GM21737 (cell line): ENCODE measurements around the gene PDK1.

Experiments
- ATAC-seq: cut with Tn5 transposase; IDR thresholded peaks from one replicate; pipeline ENCODE4 v1.9.1; 2021; ENCODE audit warnings: mild to moderate bottlenecking, moderate library complexity; ENCODE audit not compliant: unreplicated experiment

PDK1 gene

DNA sequence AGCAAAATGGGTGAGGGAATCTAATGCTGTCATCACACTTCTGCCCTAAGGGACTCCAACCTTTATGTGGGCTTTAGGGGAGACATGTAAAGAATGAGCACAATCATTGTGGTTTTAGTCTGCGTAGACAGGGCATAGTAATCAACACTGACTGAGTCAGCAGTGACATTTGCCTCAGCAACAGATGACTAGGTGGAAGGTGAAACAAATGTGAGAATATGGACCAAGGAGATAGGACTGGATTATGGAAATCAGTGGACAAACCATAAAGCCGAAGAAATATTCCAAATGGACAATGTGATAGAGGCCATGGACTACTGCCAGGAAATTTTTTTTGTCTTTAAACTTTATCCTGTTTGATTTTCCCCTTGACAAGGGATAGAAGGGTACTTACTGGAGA lies 83.9 kb downstream of the PDK1 start:
- ATAC-seq, result no peak

DNA sequence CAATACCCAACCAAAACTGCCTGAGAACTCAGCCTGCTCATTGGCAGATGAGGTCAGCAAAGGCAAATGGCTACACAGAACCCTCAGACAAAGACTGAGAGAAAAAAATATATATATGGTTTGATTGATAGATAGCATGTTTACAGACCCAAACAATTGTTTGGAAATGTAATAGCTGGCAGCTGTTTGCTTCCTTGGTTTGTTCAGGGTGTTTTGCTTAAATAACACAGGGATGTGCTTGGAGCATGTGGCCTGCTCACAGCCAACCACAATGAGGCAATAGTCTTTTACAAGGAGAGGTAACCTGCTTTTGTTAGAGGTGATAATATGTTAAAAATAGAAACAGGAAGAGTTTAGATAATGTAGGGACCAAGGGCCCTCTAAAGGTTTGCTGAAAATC lies 84.5 kb downstream of the PDK1 start:
- no peak for ATAC-seq

DNA sequence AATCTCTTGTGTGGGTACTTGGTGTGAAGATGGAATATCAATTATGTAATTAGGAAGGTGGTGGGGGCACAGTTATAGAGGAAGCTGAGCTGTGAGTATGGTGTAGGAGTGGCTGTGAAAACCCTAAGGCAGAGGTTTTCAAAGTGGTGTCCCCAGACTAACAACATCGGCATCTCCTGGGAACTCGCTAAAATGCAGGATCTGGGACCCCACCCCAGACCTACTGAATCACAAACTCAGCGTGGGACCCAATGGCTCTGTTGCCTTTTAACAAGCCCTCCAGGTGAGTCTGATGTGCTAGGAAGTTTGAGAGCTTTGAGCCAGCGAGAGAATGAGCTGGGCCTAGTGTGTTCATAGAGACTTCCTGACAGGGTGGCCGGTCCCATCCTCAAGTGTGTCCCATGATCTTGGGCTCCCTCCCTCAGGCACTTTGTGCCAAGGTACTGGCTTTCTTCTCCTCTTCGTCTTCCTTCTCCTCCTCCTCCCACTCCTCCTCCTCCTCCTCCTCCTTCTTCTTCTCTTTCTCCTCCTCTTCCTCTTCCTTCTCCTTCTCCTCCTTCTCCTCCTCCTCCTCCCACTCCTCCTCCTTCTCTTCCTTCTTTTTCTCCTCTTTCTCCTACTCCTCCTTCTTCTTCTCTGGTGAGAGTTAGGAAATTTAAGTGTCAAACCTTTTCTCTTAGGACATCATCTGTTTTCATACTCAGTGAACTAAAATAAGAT lies 86.6 kb downstream of the PDK1 start:
- ATAC-seq, result no peak

DNA sequence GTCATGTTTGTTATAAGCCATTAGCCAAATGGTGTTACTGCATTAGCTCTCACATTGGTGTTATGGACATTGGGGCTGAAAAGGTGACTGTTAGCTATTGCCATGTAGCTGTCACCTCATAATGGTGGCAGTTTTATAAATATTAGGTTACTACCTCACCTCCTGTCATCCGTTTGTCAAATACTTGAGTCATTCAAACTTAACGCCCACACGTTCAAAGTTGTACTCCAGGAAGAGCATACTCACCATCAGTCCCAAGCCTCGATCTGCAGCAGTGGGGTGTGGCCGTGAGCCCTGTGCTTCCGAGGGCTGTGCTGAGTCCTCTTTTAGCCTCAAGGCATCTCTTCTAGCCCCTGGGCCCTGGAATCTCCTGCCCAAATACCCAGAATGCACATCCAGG lies 87.3 kb downstream of the PDK1 start:
- ATAC-seq, result no peak

DNA sequence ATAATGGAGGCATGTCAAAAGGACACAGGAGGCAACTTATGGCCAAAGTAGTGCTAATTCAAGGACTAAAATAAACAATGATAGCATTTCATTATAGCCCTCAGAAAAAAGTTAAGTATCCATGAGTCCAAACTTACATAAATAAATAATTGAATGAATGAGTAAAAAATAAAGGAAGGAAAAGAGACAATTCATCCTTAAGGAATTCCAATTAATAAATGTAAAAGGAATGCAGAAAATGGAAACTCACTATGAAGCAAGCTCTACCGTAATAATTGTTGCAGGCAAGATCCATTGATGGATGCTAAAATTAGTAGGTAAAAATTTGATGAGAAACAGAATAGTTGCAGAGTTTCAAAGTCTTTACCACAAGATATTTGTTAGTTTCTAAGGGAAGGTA lies 91.5 kb downstream of the PDK1 start:
- no peak for ATAC-seq

DNA sequence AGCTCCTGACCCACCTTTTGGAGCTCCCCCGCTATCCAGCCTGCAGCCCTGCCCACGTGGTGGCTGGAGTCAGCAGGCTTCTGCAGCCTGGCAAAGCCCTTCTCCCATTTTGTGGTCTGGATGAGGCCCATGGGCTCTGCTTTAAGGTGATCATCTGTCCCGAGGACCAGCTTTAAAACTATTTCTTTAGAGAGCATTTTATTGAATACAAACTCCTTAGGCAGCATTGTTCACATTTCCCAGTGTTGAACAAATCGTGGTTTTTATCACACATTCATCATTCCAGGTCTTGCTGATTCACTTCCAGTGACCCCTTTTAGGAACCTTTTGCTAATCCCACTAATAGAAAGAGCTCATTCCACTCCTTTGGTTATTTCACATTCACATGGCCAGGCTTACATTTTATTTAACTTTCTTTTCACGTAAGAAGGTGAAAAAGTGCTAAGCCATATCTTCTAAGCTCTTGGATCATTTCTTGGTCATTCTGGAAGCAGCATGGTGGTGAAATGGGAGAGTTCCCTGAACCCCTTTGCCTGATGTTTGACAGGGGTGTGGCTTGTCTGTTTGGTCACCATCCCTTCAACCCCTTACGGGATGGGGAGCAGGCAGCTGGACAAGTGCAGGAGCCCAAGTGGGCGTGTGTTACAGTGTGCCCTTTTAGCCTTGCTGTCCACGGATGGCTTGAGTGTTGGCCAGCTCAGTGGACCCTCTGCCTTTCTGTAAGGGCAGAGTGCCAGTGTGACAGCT lies 99.4 kb downstream of the PDK1 start:
- no peak for ATAC-seq

DNA sequence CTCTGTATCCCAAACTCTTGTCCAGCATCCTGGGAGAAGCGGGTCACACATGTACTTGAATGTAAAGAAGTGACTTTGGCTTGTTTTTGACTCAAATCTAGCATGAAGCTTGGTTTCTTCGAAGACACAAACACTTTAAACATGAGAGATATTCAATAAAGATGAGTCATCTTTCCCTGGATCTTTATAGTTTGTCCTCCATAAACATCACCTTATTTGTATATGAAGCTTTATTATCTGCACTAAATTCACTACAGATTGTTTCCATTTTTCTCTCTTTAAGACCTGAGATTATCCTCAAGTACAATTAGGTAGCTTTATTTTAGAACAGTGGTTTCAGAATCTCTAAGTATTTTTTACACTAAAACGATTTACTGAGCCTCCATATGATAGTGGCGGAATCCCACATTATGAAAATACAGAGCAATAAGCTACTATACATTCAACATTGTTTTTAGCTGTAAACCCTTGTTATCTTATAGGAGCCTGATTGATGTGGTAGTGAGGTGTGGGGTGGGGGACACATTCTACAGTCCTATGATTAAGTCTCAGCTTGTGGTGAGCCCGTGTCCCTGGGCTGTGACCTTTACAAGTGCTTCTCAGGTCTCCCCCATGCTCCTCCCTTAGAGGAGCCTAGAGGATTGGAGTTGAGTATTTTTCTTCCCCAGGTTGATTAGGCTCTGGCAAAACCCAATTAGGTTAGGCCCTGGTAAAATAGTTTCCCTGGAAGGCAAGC lies 100.1 kb downstream of the PDK1 start:
- no peak for ATAC-seq
